HepG2 (cell line): Measurements from ENCODE around the gene CLEC3B. TPM values are rescaled to one million over a fixed set of nuclear protein-coding genes. Genes with fewer than 3 reads are reported as not detected.

Experiments used
- ATF5 ChIP-seq: sonication (generic); formaldehyde crosslinking; IDR thresholded peaks from 2 replicates; pipeline ENCODE4 v1.4.0; 2020; ENCODE audit warnings: mild to moderate bottlenecking, low read depth, missing genetic modification reagents
- CENPT ChIP-seq: sonication (generic); formaldehyde crosslinking; IDR thresholded peaks from 2 replicates; pipeline ENCODE4 v1.8.0; 2022; ENCODE audit warnings: low read depth, mild to moderate bottlenecking, moderate library complexity, missing genetic modification reagents
- CTCF ChIP-seq: sonication (generic); formaldehyde crosslinking; IDR thresholded peaks from 2 replicates; pipeline ENCODE4 v1.5.0; 2020; ENCODE audit warnings: mild to moderate bottlenecking, missing genetic modification reagents, moderate library complexity
- FOXJ3 ChIP-seq: sonication (generic); formaldehyde crosslinking; IDR thresholded peaks from 2 replicates; pipeline ENCODE4 v1.4.0; 2020; ENCODE audit warnings: missing genetic modification reagents, mild to moderate bottlenecking, borderline replicate concordance
- PHF5A ChIP-seq: IDR thresholded peaks from one replicate; pipeline ENCODE4 v1.6.1; 2018; ENCODE audit warnings: low read depth, missing genetic modification reagents; ENCODE audit not compliant: unreplicated experiment
- SSRP1 ChIP-seq: IDR thresholded peaks from 2 replicates; pipeline ENCODE4 v1.6.1; 2016; ENCODE audit warnings: control low read depth
- STAG1 ChIP-seq: sonication (generic); formaldehyde crosslinking; IDR thresholded peaks from 2 replicates; pipeline ENCODE4 v1.4.0; 2020; ENCODE audit warnings: missing genetic modification reagents
- ZBTB8A ChIP-seq: sonication (generic); formaldehyde crosslinking; IDR thresholded peaks from 2 replicates; pipeline ENCODE4 v1.4.0; 2020; ENCODE audit warnings: mild to moderate bottlenecking, low read depth, missing genetic modification reagents, borderline replicate concordance
- ZNF335 ChIP-seq: sonication (generic); formaldehyde crosslinking; IDR thresholded peaks from 2 replicates; pipeline ENCODE4 v1.4.0; 2020; ENCODE audit warnings: missing genetic modification reagents
- ZNF451 ChIP-seq: sonication (generic); formaldehyde crosslinking; IDR thresholded peaks from 2 replicates; pipeline ENCODE4 v1.5.0; 2020; ENCODE audit warnings: mild to moderate bottlenecking, missing genetic modification reagents
- ZNF703 ChIP-seq: sonication (generic); formaldehyde crosslinking; IDR thresholded peaks from 2 replicates; pipeline ENCODE4 v1.5.1; 2020; ENCODE audit warnings: missing genetic modification reagents, mild to moderate bottlenecking, moderate library complexity, borderline replicate concordance
- polyA plus RNA-seq, 8 experiments: library from polyadenylated mRNA; depleted of rRNA in 3 of 8; stranded (reverse) in 7 of 8; unstranded in 1 of 8; fragments of >200 nt; fragmentation: Illumina TruSeq in 4 of 8; extraction: Trizol in 4 of 8; gene quantifications; 2 replicates each; pipeline versions ENCODE4 v1.2.1 to v1.2.3, GENCODE V29; 2011 to 2016; ENCODE audit warnings: low read depth in 4 of 8, missing spikeins in 1 of 8, mixed read lengths in 1 of 8; ENCODE audit not compliant: insufficient read depth in 1 of 8
- total RNA-seq, 5 experiments: library from RNA; depleted of rRNA; stranded (reverse); fragments of >200 nt; fragmentation: Illumina TruSeq; extraction: Trizol; gene quantifications; 2 replicates each; pipeline ENCODE4 v1.2.3, GENCODE V29; 2016; ENCODE audit warnings: low read depth in 1 of 5
- TF ChIP-seq, protein P1 (sequence below): sonication (generic); formaldehyde crosslinking; IDR thresholded peaks from 2 replicates; pipeline ENCODE4 v1.4.0; 2020; ENCODE audit warnings: missing genetic modification reagents, mild to moderate bottlenecking, borderline replicate concordance

Gene CLEC3B
- total and polyA plus RNA-seq, 2 of the 13 experiments (the other 11 are each of a cell fraction or from before 2014, with no cell fraction given) = 0.07 TPM; not detected in 1

GRCh38 chr3:45055411-45056143 is 29.5 kb downstream of the CLEC3B start (continued):
- TF ChIP-seq, protein P1, sequence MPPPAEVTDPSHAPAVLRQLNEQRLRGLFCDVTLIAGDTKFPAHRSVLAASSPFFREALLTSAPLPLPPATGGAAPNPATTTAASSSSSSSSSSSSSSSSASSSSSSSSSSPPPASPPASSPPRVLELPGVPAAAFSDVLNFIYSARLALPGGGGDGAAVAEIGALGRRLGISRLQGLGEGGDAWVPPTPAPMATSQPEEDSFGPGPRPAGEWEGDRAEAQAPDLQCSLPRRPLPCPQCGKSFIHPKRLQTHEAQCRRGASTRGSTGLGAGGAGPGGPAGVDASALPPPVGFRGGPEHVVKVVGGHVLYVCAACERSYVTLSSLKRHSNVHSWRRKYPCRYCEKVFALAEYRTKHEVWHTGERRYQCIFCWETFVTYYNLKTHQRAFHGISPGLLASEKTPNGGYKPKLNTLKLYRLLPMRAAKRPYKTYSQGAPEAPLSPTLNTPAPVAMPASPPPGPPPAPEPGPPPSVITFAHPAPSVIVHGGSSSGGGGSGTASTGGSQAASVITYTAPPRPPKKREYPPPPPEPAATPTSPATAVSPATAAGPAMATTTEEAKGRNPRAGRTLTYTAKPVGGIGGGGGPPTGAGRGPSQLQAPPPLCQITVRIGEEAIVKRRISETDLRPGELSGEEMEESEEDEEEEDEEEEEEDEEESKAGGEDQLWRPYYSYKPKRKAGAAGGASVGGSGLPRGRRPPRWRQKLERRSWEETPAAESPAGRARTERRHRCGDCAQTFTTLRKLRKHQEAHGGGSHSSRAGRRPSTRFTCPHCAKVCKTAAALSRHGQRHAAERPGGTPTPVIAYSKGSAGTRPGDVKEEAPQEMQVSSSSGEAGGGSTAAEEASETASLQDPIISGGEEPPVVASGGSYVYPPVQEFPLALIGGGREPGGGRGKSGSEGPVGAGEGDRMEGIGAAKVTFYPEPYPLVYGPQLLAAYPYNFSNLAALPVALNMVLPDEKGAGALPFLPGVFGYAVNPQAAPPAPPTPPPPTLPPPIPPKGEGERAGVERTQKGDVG (CRISPR knock-in tag) = no peak
- TF ChIP-seq ATF5 (CRISPR knock-in tag) = no peak
- no peak for TF ChIP-seq ZNF335 (CRISPR knock-in tag)
- peak; percentile 59 for TF ChIP-seq CTCF (CRISPR knock-in tag)
- TF ChIP-seq ZNF451 (CRISPR knock-in tag) = no peak
- TF ChIP-seq ZBTB8A = no peak
- TF ChIP-seq CENPT = no peak
- TF ChIP-seq PHF5A (CRISPR knock-in tag) = no peak
- no peak for TF ChIP-seq SSRP1 (CRISPR knock-in tag)
- no peak for TF ChIP-seq FOXJ3 (CRISPR knock-in tag)
- TF ChIP-seq STAG1 (CRISPR knock-in tag) = peak; percentile 42; the same call in 1 of the 2 replicates
- no peak for TF ChIP-seq ZNF703 (CRISPR knock-in tag)
